GM10248 (cell line): ENCODE data around the gene CUL1.

Source experiments
- CTCF ChIA-PET: fragments of 300-600 bp; sonication (Branson Sonifier 250); formaldehyde crosslinking; extraction: SDS; loops from one replicate; lab custom pipeline; 2021; ENCODE audit warnings: antibody characterized with exemption; lab: Yijun Ruan, JAX
- POLR2A ChIA-PET: fragments of 350-650 bp; sonication (Branson Sonifier 250); formaldehyde crosslinking; extraction: SDS; loops from one replicate; lab custom pipeline; 2020; ENCODE audit warnings: antibody characterized with exemption; lab: Yijun Ruan, JAX
- DNase-seq: peaks from one replicate; pipeline ENCODE4 v3.0.0; 2012; ENCODE audit errors: extremely low spot score
- TF ChIP-seq, protein P1 (sequence below): IDR thresholded peaks from 2 replicates; pipeline ENCODE4 v1.5.1; 2012; ENCODE audit warnings: mild to moderate bottlenecking, low read depth; ENCODE audit errors: extremely low read depth, missing control alignments, control extremely low read depth

CUL1 gene

DNA sequence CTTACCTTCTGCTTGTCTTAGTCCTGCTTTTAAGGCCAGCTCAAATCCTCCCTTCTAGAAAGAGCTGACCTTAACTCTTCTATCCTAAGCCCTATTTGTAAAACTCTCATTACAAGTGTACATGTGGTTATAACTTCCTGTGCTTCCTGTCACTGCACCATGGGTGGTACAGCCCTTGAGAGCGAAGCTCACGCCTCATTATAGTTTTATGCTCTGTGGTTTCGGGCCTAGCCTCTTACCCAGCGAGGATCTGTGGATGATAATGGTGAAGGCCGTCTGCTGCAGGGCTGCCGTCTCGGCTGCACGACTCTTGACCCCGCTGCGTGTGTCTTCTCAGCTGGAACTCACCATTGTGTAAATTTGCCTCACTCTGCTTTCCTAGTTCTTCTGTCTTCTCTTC is 74.6 kb downstream of the CUL1 start:
- DNase-seq = no peak
- CTCF ChIA-PET = interaction anchor here (0.9 to 2.4 kb wide), 6 partner anchors 10 to 86 kb away, joined by 3 to 6 read pairs (median 5); no protein-coding TSS in a partner anchor

DNA sequence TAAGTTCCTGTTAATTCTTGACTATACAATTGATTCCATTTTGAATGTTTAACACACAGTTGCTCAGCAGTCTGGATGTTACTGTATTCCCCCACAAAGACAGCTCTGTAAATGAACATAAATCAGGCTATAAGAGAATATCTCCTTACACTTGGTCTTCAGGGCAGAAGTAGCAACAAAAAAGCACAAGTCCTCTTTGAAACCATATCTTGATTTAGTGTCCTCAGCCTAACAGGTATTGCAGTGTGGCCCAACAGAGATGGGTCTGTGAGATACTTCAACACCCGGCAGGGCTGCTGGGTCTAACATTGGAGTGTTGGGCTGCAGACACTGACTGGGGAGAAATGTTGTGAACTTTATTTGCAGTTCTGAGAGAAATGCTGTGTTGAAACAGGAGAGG is 75.8 kb downstream of the CUL1 start:
- no peak for DNase-seq
- POLR2A ChIA-PET = no interaction called here
- CTCF ChIA-PET = interaction anchor here (0.9 to 2.4 kb wide), 7 partner anchors 9 to 199 kb away, joined by 3 to 6 read pairs (median 4); no protein-coding TSS in a partner anchor
- TF ChIP-seq, protein P1, sequence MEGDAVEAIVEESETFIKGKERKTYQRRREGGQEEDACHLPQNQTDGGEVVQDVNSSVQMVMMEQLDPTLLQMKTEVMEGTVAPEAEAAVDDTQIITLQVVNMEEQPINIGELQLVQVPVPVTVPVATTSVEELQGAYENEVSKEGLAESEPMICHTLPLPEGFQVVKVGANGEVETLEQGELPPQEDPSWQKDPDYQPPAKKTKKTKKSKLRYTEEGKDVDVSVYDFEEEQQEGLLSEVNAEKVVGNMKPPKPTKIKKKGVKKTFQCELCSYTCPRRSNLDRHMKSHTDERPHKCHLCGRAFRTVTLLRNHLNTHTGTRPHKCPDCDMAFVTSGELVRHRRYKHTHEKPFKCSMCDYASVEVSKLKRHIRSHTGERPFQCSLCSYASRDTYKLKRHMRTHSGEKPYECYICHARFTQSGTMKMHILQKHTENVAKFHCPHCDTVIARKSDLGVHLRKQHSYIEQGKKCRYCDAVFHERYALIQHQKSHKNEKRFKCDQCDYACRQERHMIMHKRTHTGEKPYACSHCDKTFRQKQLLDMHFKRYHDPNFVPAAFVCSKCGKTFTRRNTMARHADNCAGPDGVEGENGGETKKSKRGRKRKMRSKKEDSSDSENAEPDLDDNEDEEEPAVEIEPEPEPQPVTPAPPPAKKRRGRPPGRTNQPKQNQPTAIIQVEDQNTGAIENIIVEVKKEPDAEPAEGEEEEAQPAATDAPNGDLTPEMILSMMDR = no peak

More for the DNA sequence above, 74.6 kb downstream of the CUL1 start:
- POLR2A ChIA-PET = no interaction called here
- TF ChIP-seq, protein P1 = no peak

GRCh38 chr7:148782757-148783456 is 84.2 kb downstream of the CUL1 start:
- no peak for DNase-seq
- ChIA-PET POLR2A (no interaction called here), CTCF (interaction anchor here (0.7 to 1.8 kb wide), 2 partner anchors 8 to 10 kb away, joined by 3 to 4 read pairs; no protein-coding TSS in a partner anchor)
- TF ChIP-seq, protein P1 = no peak

GRCh38 chr7:148783801-148784527 is 85.3 kb downstream of the CUL1 start:
- ChIA-PET CTCF (interaction anchor here (1.8 kb wide), 1 partner anchor 10 kb away, joined by 4 read pairs; no protein-coding TSS in a partner anchor), POLR2A (no interaction called here)
- TF ChIP-seq, protein P1 = no peak
- DNase-seq = no peak

GRCh38 chr7:148787571-148788295 is 89.0 kb downstream of the CUL1 start:
- TF ChIP-seq, protein P1 = no peak
- ChIA-PET POLR2A (interaction anchor here (0.5 to 0.6 kb wide), 2 partner anchors 23 to 181 kb away, joined by 3 read pairs; no protein-coding TSS in a partner anchor), CTCF (interaction anchor here (1.2 to 2.5 kb wide), 3 partner anchors 14 to 22 kb away, joined by 4 to 6 read pairs (median 4); no protein-coding TSS in a partner anchor)
- DNase-seq = no peak

DNA sequence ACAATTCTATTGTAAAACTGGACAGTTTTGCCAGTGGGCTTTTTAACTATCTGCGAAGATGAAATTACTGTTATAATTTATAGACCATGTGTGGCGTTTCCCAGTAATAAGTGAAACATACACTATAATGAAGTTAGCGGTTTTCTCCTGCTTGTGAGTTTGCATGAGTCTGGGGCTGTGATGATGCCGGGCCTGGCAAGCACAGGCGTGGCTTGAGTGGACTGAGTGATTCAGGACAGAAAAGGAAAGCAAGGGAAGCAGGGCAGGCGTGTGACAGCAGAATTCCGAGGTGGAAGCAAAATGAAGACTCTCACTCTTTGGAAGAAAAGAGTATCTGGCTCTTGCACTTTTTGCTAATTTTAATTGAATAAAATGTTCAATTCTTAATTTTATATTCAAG is 90.5 kb downstream of the CUL1 start:
- ChIA-PET CTCF (no interaction called here), POLR2A (no interaction called here)
- DNase-seq = no peak

More for the DNA sequence above, 90.5 kb downstream of the CUL1 start:
- TF ChIP-seq, protein P1 = no peak
